ENCODE data around the gene ATOH1. TPM values are rescaled to one million over a fixed set of nuclear protein-coding genes. Genes with fewer than 3 reads are reported as not detected.

The ATOH1 gene
- total and polyA plus RNA-seq, 9 donors = 0.41 to 0.80 TPM; not detected in 7

GRCh38 chr4:93834249-93835066 lies 5.9 kb downstream of the ATOH1 start:
- H3K36me3 ChIP-seq (ENCODE audit: control insufficient read depth, insufficient read depth, low read length) = no peaks in the 10 kb centered on the region
- H3K27me3 ChIP-seq (ENCODE audit: control insufficient read depth, insufficient read depth, low read length) = peaks cover 56% of the 10 kb centered on the region
- 2% methylated on average over 29 of the region's 42 CpGs for WGBS (ENCODE audit: insufficient coverage)
- H3K9me3 ChIP-seq (replicated peaks; ENCODE audit: control insufficient read depth, low read depth, low read length) = no peaks in the 10 kb centered on the region
- no peak for DNase-seq
- peaks cover 10% of the 10 kb centered on the region for H3K4me1 ChIP-seq (ENCODE audit: control insufficient read depth, insufficient read depth, low read length)
- no peak overlapping the region for H3K27ac ChIP-seq (ENCODE audit: low read length)
- no peak overlapping the region for H3K4me3 ChIP-seq (ENCODE audit: low read length)

- WGBS (ENCODE audit: insufficient coverage) = no CpG with 5 or more reads among the region's 1 CpG
- peaks cover 52% of the 10 kb centered on the region for H3K27me3 ChIP-seq (ENCODE audit: control insufficient read depth, insufficient read depth, low read length)
- DNase-seq = no peak
- H3K27ac ChIP-seq (ENCODE audit: low read length) = no peak overlapping the region
- H3K9me3 ChIP-seq (replicated peaks; ENCODE audit: control insufficient read depth, low read depth, low read length) = no peaks in the 10 kb centered on the region
- H3K4me1 ChIP-seq (ENCODE audit: control insufficient read depth, insufficient read depth, low read length) = peaks cover 3% of the 10 kb centered on the region
- no peak overlapping the region for H3K4me3 ChIP-seq (ENCODE audit: low read length)
- H3K36me3 ChIP-seq (ENCODE audit: control insufficient read depth, insufficient read depth, low read length) = no peaks in the 10 kb centered on the region
These were observed 7.4 kb downstream of the ATOH1 start for GRCh38 chr4:93835929-93836328.

- DNase-seq = no peak
These were observed 11.2 kb downstream of the ATOH1 start for GRCh38 chr4:93839704-93840103.

GRCh38 chr4:93841803-93842345 lies 13.3 kb downstream of the ATOH1 start:
- Histone ChIP-seq H3K36me3 (ENCODE audit: control insufficient read depth, insufficient read depth, low read length) (no peaks in the 10 kb centered on the region), H3K27ac (ENCODE audit: low read length) (no peak overlapping the region), H3K4me1 (ENCODE audit: control insufficient read depth, insufficient read depth, low read length) (no peaks in the 10 kb centered on the region), H3K27me3 (ENCODE audit: control insufficient read depth, insufficient read depth, low read length) (peaks cover 10% of the 10 kb centered on the region), H3K4me3 (ENCODE audit: low read length) (no peak overlapping the region), H3K9me3 (replicated peaks; ENCODE audit: control insufficient read depth, low read depth, low read length) (no peaks in the 10 kb centered on the region)
- no peak for DNase-seq
- WGBS (ENCODE audit: insufficient coverage) = no CpG with 5 or more reads among the region's 3 CpGs

More at GRCh38 chr4:93839704-93840103, 11.2 kb downstream of the ATOH1 start:
- no peaks in the 10 kb centered on the region for H3K9me3 ChIP-seq (replicated peaks; ENCODE audit: control insufficient read depth, low read depth, low read length)
- H3K4me3 ChIP-seq (ENCODE audit: low read length) = no peak overlapping the region
- no peaks in the 10 kb centered on the region for H3K36me3 ChIP-seq (ENCODE audit: control insufficient read depth, insufficient read depth, low read length)
- WGBS (ENCODE audit: insufficient coverage) = 85% methylated on average over 3 of the region's 4 CpGs
- H3K4me1 ChIP-seq (ENCODE audit: control insufficient read depth, insufficient read depth, low read length) = peaks cover under 1% of the 10 kb centered on the region
- H3K27me3 ChIP-seq (ENCODE audit: control insufficient read depth, insufficient read depth, low read length) = peaks cover 25% of the 10 kb centered on the region
- no peak overlapping the region for H3K27ac ChIP-seq (ENCODE audit: low read length)

- no CpG with 5 or more reads among the region's 2 CpGs for whole genome bisulfite sequencing (ENCODE audit: insufficient coverage)
These were observed 14.2 kb downstream of the ATOH1 start for GRCh38 chr4:93842601-93843252.

GRCh38 chr4:93843772-93844171 lies 15.2 kb downstream of the ATOH1 start:
- Histone ChIP-seq H3K36me3 (ENCODE audit: control insufficient read depth, insufficient read depth, low read length) (no peaks in the 10 kb centered on the region), H3K4me1 (ENCODE audit: control insufficient read depth, insufficient read depth, low read length) (no peaks in the 10 kb centered on the region), H3K9me3 (replicated peaks; ENCODE audit: control insufficient read depth, low read depth, low read length) (no peaks in the 10 kb centered on the region), H3K4me3 (ENCODE audit: low read length) (no peak overlapping the region), H3K27ac (ENCODE audit: low read length) (no peak overlapping the region), H3K27me3 (ENCODE audit: control insufficient read depth, insufficient read depth, low read length) (peaks cover 8% of the 10 kb centered on the region)
- DNase-seq = no peak

More at GRCh38 chr4:93842601-93843252, 14.2 kb downstream of the ATOH1 start:
- no peak overlapping the region for H3K27ac ChIP-seq (ENCODE audit: low read length)
- H3K4me3 ChIP-seq (ENCODE audit: low read length) = no peak overlapping the region
- no peak for DNase-seq
- no peaks in the 10 kb centered on the region for H3K36me3 ChIP-seq (ENCODE audit: control insufficient read depth, insufficient read depth, low read length)
- no peaks in the 10 kb centered on the region for H3K4me1 ChIP-seq (ENCODE audit: control insufficient read depth, insufficient read depth, low read length)
- H3K27me3 ChIP-seq (ENCODE audit: control insufficient read depth, insufficient read depth, low read length) = peaks cover 8% of the 10 kb centered on the region
- H3K9me3 ChIP-seq (replicated peaks; ENCODE audit: control insufficient read depth, low read depth, low read length) = no peaks in the 10 kb centered on the region

GRCh38 chr4:93852680-93853079 lies 24.1 kb downstream of the ATOH1 start:
- Histone ChIP-seq H3K9me3 (replicated peaks; ENCODE audit: control insufficient read depth, low read depth, low read length) (no peaks in the 10 kb centered on the region), H3K27me3 (ENCODE audit: control insufficient read depth, insufficient read depth, low read length) (no peaks in the 10 kb centered on the region), H3K4me3 (ENCODE audit: low read length) (no peak overlapping the region), H3K36me3 (ENCODE audit: control insufficient read depth, insufficient read depth, low read length) (no peaks in the 10 kb centered on the region), H3K27ac (ENCODE audit: low read length) (no peak overlapping the region), H3K4me1 (ENCODE audit: control insufficient read depth, insufficient read depth, low read length) (no peaks in the 10 kb centered on the region)
- no peak for DNase-seq
- WGBS (ENCODE audit: insufficient coverage) = no CpG with 5 or more reads among the region's 3 CpGs

- Histone ChIP-seq H3K27ac (ENCODE audit: low read length) (no peak overlapping the region), H3K4me3 (ENCODE audit: low read length) (no peak overlapping the region), H3K9me3 (replicated peaks; ENCODE audit: control insufficient read depth, low read depth, low read length) (no peaks in the 10 kb centered on the region), H3K27me3 (ENCODE audit: control insufficient read depth, insufficient read depth, low read length) (no peaks in the 10 kb centered on the region), H3K4me1 (ENCODE audit: control insufficient read depth, insufficient read depth, low read length) (no peaks in the 10 kb centered on the region), H3K36me3 (ENCODE audit: control insufficient read depth, insufficient read depth, low read length) (no peaks in the 10 kb centered on the region)
- WGBS (ENCODE audit: insufficient coverage) = no CpG with 5 or more reads among the region's 1 CpG
- no peak for DNase-seq
These were observed 27.4 kb downstream of the ATOH1 start for GRCh38 chr4:93855926-93856325.

- H3K4me1 ChIP-seq (ENCODE audit: control insufficient read depth, insufficient read depth, low read length) = no peaks in the 10 kb centered on the region
- no peak overlapping the region for H3K27ac ChIP-seq (ENCODE audit: low read length)
- no peak for DNase-seq
- H3K4me3 ChIP-seq (ENCODE audit: low read length) = no peak overlapping the region
- 82% methylated on average over 2 of the region's 2 CpGs for WGBS (ENCODE audit: insufficient coverage)
- no peaks in the 10 kb centered on the region for H3K27me3 ChIP-seq (ENCODE audit: control insufficient read depth, insufficient read depth, low read length)
- no peaks in the 10 kb centered on the region for H3K36me3 ChIP-seq (ENCODE audit: control insufficient read depth, insufficient read depth, low read length)
- H3K9me3 ChIP-seq (replicated peaks; ENCODE audit: control insufficient read depth, low read depth, low read length) = no peaks in the 10 kb centered on the region
These were observed 37.1 kb downstream of the ATOH1 start for GRCh38 chr4:93865650-93866049.

GRCh38 chr4:93867416-93868001 lies 39.0 kb downstream of the ATOH1 start:
- Histone ChIP-seq H3K4me3 (ENCODE audit: low read length) (no peak overlapping the region), H3K36me3 (ENCODE audit: control insufficient read depth, insufficient read depth, low read length) (no peaks in the 10 kb centered on the region), H3K27ac (ENCODE audit: low read length) (no peak overlapping the region), H3K4me1 (ENCODE audit: control insufficient read depth, insufficient read depth, low read length) (no peaks in the 10 kb centered on the region), H3K27me3 (ENCODE audit: control insufficient read depth, insufficient read depth, low read length) (no peaks in the 10 kb centered on the region), H3K9me3 (replicated peaks; ENCODE audit: control insufficient read depth, low read depth, low read length) (no peaks in the 10 kb centered on the region)
- DNase-seq = no peak
- WGBS (ENCODE audit: insufficient coverage) = 90% methylated on average over 6 of the region's 7 CpGs
